Activated T-helper 1 cell treated with anti-CD3 and anti-CD28 coated beads, Interleukin-12 subunit alpha, Interleukin-12 subunit beta, Interleukin-2, Interleukin-4 antibody, amounts not matched to agents 30 ng/mL and 10 ng/mL and 1 ng/mL, durations not matched to agents 14 hours and 24 hours and 36 hours (primary cell): ENCODE results near the gene HAPSTR1. TPM values are rescaled to one million over a fixed set of nuclear protein-coding genes. Genes with fewer than 3 reads are reported as not detected.

Experiments
- DNase-seq: peaks from one replicate; pipeline ENCODE4 v3.0.0; 2021; ENCODE audit warnings: low spot score
- H3K27ac Mint-ChIP-seq: one replicate; pipeline ENCODE4 v1.8.0; 2021; ENCODE audit warnings: mild to moderate bottlenecking, mixed read lengths
- H3K27me3 Mint-ChIP-seq: one replicate; pipeline ENCODE4 v1.8.0; 2022; ENCODE audit warnings: mild to moderate bottlenecking, moderate library complexity, mixed read lengths; ENCODE audit not compliant: insufficient read depth
- H3K36me3 Mint-ChIP-seq: one replicate; pipeline ENCODE4 v1.8.0; 2021; ENCODE audit warnings: low read depth, mixed read lengths
- H3K4me1 Mint-ChIP-seq: one replicate; pipeline ENCODE4 v1.8.0; 2021; ENCODE audit warnings: low read depth, mixed read lengths
- H3K4me3 Mint-ChIP-seq: one replicate; pipeline ENCODE4 v1.8.0; 2021; ENCODE audit warnings: mild to moderate bottlenecking, moderate library complexity, mixed read lengths
- H3K9me3 Mint-ChIP-seq: one replicate; pipeline ENCODE4 v1.8.0; 2021; ENCODE audit warnings: mixed read lengths
- intact Hi-C: fragments of 100-400 bp; cut with micrococcal nuclease; formaldehyde crosslinking; loops from one replicate; pipeline ENCODE4 v1.15.1; 2024
- total RNA-seq: library from RNA; stranded (reverse); gene quantifications from 2 replicates; pipeline ENCODE4 v1.2.3, GENCODE V29; 2022

The HAPSTR1 gene
- total RNA-seq, 1 donor from 2014 or later, result 55.2 TPM

DNA sequence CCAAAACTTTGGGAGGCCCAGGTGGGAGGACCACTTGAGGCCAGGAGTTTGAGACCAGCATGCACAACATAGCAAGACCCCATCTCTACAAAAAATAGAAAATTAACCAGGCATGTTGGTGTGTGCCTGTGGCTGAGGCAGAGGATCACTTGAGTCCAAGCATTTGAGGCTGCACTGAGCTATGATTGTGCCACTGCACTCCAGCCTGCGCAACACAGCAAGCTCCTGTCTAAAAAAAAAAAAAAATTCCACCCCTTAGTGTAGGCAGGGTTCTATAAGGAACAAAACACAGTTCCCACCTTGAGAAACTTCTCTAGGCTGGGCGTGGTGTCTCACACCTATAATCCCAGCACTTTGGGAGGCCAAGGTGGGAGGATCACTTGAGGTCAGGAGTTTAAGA is 36.3 kb upstream of the HAPSTR1 start:
- Mint-ChIP-seq H3K9me3 (no peaks in the 10 kb centered on the region), H3K36me3 (no peaks in the 10 kb centered on the region), H3K4me3 (no peak overlapping the region), H3K27me3 (no peaks in the 10 kb centered on the region), H3K4me1 (no peaks in the 10 kb centered on the region), H3K27ac (no peak overlapping the region)
- DNase-seq, result no peak
- intact Hi-C loops, result no loop called here

DNA sequence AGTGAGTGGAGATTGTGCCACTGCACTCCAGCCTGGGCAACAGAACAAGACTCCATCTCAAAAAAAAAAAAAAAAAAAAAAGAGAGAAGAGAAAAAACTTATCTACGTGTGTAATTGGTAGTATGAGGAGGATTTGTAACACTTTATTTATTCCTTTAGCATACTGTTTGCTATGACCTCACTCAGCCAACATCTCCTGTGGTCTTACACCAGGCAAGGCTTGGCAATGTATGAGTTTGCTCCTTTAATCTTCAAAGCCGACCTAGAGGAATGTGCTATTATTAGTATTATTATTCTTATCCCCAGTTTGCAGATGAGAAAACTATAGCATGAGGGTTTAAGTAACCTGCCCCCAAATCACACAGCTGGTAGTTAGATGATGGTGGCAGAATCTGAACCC is 35.8 kb upstream of the HAPSTR1 start:
- intact Hi-C loops, result no loop called here
- H3K9me3 Mint-ChIP-seq, result no peaks in the 10 kb centered on the region

DNA sequence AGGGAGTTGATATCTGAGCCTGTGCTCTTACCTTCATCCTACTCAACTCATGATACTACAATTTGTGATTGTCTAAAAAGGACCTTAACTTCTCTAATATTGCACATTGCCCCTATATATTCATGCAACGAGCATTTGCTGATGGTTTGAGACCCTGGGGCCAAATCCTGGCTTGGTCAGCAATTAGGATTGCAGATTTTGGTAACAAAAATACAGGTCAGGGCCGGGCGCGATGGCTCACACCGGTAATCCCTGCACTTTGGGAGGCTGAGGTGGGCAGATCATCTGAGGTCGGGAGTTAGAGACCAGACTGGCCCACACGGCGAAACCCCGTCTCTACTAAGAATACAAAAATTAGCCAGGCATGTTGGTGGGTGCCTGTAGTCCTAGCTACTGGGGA is 35.4 kb upstream of the HAPSTR1 start:
- DNase-seq, result no peak

More for the DNA sequence above, 35.8 kb upstream of the HAPSTR1 start:
- DNase-seq, result no peak
- no peaks in the 10 kb centered on the region for H3K27me3 Mint-ChIP-seq
- H3K27ac Mint-ChIP-seq, result no peak overlapping the region
- no peaks in the 10 kb centered on the region for H3K36me3 Mint-ChIP-seq
- H3K4me1 Mint-ChIP-seq, result peaks cover 2% of the 10 kb centered on the region
- H3K4me3 Mint-ChIP-seq, result no peak overlapping the region

DNA sequence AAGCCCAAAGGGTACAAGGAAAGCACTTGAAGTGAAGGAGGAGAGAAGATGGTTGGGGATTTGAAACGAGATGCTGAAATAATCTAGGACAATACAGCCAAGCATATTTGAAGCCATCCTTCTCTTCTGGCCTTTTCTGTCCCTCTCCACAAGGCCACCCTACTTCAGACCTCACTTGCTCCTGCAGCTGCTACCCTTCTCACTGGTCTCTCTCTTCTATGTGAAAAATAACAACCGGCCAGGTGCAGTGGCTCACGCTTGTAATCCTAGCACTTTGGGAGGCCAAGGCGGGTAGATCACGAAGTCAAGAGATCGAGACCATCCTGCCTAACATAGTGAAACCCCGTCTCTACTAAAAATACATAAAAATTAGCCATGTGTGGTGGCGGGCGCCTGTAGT is 33.2 kb upstream of the HAPSTR1 start:
- intact Hi-C loops, result no loop called here
- no peak overlapping the region for H3K27ac Mint-ChIP-seq
- no peaks in the 10 kb centered on the region for H3K36me3 Mint-ChIP-seq
- H3K4me1 Mint-ChIP-seq, result peaks cover 14% of the 10 kb centered on the region
- no peak overlapping the region for H3K4me3 Mint-ChIP-seq
- DNase-seq, result no peak
- no peaks in the 10 kb centered on the region for H3K27me3 Mint-ChIP-seq
- H3K9me3 Mint-ChIP-seq, result no peaks in the 10 kb centered on the region

More for the DNA sequence above, 35.4 kb upstream of the HAPSTR1 start:
- H3K4me1 Mint-ChIP-seq, result peaks cover 6% of the 10 kb centered on the region
- no peak overlapping the region for H3K4me3 Mint-ChIP-seq
- no peaks in the 10 kb centered on the region for H3K36me3 Mint-ChIP-seq
- H3K9me3 Mint-ChIP-seq, result no peaks in the 10 kb centered on the region
- intact Hi-C loops, result no loop called here
- no peaks in the 10 kb centered on the region for H3K27me3 Mint-ChIP-seq
- H3K27ac Mint-ChIP-seq, result no peak overlapping the region

DNA sequence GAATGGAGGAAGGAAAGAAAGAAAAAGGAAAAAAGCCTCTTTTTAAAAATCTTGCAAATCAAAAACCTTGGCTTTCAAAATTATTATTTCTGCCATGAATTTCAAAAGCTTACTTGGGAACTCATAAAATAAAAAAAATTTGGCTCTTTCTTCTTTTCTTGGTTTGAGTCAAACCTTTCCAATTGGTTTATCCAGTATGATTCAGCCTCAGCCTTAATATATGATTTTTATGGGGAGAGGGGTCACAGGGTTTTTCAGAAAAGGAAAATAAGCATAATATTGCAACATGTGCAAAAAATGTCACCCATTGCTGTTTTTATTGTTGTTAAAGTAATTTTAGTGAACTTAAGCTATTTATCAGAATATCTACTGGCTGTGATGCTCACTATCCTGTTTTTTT is 31.2 kb upstream of the HAPSTR1 start:
- H3K27me3 Mint-ChIP-seq, result no peaks in the 10 kb centered on the region
- H3K4me3 Mint-ChIP-seq, result no peak overlapping the region
- H3K36me3 Mint-ChIP-seq, result no peaks in the 10 kb centered on the region
- H3K27ac Mint-ChIP-seq, result no peak overlapping the region
- H3K9me3 Mint-ChIP-seq, result no peaks in the 10 kb centered on the region
- H3K4me1 Mint-ChIP-seq, result peaks cover 14% of the 10 kb centered on the region
- intact Hi-C loops, result no loop called here
- no peak for DNase-seq

DNA sequence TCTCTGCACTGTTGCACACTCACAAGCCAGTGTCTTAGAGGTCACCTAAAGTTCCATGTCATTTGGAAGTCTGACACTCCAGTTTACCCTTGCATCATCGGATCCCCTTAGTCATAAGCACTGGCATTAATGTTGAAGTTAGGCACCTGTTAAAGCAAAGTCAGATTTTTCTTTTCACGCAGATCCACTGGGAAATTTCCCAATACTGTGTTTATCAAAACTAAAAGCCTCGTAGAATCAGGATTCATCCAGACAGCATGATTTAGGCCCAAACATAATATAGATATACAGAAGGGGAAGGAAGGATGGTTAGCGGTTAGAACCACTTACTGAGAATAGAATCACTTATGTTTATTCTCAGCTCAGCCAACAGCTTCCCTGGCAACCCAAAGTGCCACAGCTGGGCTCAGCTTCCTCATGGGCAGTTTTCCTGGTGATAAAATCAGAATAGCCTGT is 30.1 kb upstream of the HAPSTR1 start:
- intact Hi-C loops, result no loop called here
- Mint-ChIP-seq H3K4me3 (no peak overlapping the region), H3K9me3 (no peaks in the 10 kb centered on the region), H3K27ac (no peak overlapping the region), H3K27me3 (no peaks in the 10 kb centered on the region), H3K36me3 (no peaks in the 10 kb centered on the region), H3K4me1 (peaks cover 14% of the 10 kb centered on the region)
- no peak for DNase-seq

DNA sequence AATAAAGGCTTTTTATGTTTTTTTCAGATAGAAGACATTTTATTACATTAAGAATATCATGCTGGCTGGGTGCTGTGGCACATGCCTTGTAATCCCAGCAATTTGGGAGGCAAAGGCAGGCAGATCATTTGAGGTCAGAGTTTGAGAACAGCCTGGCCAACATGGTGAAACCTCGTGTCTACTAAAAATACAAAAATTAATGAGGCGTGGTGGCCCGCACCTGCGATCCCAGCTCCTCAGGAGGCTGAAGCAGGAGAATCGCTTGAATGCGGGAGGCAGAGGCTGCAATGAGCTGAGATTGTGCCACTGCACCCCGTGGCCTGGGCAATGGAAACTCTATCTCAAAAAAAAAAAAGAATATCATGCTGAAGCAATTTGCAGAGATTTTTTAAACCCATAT is 29.1 kb upstream of the HAPSTR1 start:
- H3K9me3 Mint-ChIP-seq, result no peaks in the 10 kb centered on the region
- no peak overlapping the region for H3K4me3 Mint-ChIP-seq
- H3K36me3 Mint-ChIP-seq, result no peaks in the 10 kb centered on the region
- peaks cover 14% of the 10 kb centered on the region for H3K4me1 Mint-ChIP-seq
- H3K27ac Mint-ChIP-seq, result no peak overlapping the region
- intact Hi-C loops, result no loop called here
- no peaks in the 10 kb centered on the region for H3K27me3 Mint-ChIP-seq
- no peak for DNase-seq

DNA sequence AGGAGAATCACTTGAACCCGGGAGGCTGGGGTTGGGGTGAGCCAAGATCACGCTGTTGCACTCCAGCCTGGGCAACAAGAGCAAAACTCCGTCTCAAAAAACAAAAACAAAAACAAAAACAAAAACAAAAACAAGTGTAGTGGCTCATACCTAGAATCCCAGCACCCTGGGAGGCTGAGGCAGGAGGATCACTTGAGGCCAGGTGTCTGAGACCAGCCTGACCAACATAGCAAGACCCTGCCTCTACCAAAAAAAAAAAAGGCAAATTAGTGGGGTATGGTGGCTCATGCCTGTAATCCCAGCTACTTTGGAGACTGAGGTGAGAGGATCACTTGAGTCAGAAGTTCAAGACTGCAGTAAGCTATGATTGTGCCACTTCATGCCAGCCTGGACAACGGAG is 26.4 kb upstream of the HAPSTR1 start:
- no peak overlapping the region for H3K4me3 Mint-ChIP-seq
- H3K27ac Mint-ChIP-seq, result no peak overlapping the region
- peaks cover 23% of the 10 kb centered on the region for H3K4me1 Mint-ChIP-seq
- H3K27me3 Mint-ChIP-seq, result no peaks in the 10 kb centered on the region
- no peak for DNase-seq
- peaks cover 2% of the 10 kb centered on the region for H3K36me3 Mint-ChIP-seq
- intact Hi-C loops, result no loop called here
- H3K9me3 Mint-ChIP-seq, result peaks cover 9% of the 10 kb centered on the region

DNA sequence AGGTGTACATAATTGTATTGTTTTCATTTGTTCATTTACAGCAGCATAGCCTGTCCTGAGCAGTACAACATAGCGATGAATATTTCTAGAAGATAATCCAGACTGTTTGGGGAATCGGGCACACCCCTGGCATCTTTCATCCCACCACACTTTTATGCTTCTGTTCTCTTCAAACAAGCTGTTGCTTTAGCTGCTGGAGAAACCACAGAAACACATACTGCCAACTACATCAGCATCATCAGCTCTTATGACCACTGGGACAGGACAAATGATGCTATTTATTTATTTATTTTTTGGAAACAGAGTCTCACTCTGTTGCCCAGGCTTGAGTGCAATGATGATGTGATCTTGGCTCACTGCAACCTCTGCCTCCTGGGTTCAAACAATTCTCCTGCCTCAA is 22.6 kb upstream of the HAPSTR1 start:
- H3K36me3 Mint-ChIP-seq, result peaks cover 2% of the 10 kb centered on the region
- DNase-seq, result no peak
- H3K4me3 Mint-ChIP-seq, result no peak overlapping the region
- H3K9me3 Mint-ChIP-seq, result peaks cover 13% of the 10 kb centered on the region
- H3K27ac Mint-ChIP-seq, result peak overlapping the region; percentile 48
- H3K4me1 Mint-ChIP-seq, result peaks cover 20% of the 10 kb centered on the region
- H3K27me3 Mint-ChIP-seq, result no peaks in the 10 kb centered on the region
- intact Hi-C loops, result loop anchor here (1.0 kb wide), 3 partner anchors 10 to 22 kb away; partner anchors contain the start of gene HAPSTR1

DNA sequence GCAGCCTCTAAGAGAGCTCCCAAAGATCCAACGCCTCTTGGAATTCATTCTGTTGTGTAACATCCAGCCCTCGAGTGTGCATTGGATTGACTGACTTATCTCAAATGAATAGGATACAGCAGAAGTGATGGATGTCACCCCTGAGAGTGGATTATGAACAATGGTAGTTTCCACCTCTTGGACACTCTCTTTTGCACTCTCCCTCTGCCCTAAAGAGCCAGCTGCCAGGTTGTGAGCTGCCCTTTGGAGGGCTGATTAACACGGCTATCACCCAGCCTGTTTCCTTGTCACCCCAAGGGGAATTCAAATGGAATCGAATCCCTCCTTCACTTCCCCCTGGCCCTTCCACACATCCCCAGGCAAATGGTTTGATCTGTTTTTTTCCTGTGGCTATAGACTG is 21.2 kb upstream of the HAPSTR1 start:
- H3K27ac Mint-ChIP-seq, result no peak overlapping the region
- H3K4me3 Mint-ChIP-seq, result no peak overlapping the region
- no peaks in the 10 kb centered on the region for H3K27me3 Mint-ChIP-seq
- H3K9me3 Mint-ChIP-seq, result peaks cover 13% of the 10 kb centered on the region
- peaks cover 2% of the 10 kb centered on the region for H3K36me3 Mint-ChIP-seq
- intact Hi-C loops, result no loop called here
- no peak for DNase-seq
- peaks cover 20% of the 10 kb centered on the region for H3K4me1 Mint-ChIP-seq

DNA sequence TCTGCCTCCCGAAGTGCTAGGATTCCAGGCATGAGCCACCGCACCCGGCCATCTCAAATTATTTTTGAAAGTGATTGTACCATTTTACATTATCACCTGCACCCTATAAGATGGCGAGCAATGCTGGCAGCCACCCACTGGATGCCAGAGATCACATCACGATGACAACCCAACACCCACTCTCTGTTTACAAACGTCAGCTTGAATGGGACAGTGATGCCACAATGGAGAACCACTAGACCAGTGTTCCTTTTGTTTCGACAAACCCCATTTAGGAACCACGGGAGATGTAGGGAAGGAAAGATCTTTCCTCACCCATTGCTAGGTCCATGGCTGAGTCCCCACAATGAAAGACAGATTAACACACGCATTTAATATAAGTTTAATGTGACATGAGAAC is 20.1 kb upstream of the HAPSTR1 start:
- intact Hi-C loops, result no loop called here
- Mint-ChIP-seq H3K27ac (no peak overlapping the region), H3K4me3 (no peak overlapping the region), H3K36me3 (peaks cover 2% of the 10 kb centered on the region), H3K27me3 (no peaks in the 10 kb centered on the region), H3K4me1 (peaks cover 23% of the 10 kb centered on the region), H3K9me3 (peaks cover 13% of the 10 kb centered on the region)
- DNase-seq, result no peak

DNA sequence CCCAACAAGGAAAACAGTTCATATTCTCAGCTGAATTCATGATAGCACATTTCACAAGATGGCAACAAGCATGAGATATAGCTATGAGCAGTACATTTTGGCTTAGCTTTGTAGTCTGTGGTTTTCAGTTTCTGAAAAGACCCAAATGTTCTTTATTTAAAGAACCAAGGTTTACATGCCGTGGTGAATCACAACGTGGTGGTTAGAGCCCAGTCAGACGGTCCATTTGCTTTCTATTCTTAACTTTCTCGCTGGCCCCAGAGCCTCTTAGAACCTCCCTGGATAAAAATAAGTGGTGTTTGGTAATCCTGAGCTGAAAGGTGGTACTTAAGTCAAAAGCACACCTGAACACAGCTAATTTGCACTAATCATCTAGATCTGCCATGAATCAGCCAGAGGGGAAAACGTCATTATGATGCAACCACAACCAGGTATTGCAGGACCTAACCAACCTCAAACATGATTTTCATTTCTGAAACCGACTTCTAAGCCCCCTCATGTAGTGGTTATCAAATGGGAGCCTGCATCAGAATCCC is 18.6 kb upstream of the HAPSTR1 start:
- H3K36me3 Mint-ChIP-seq, result peaks cover 8% of the 10 kb centered on the region
- DNase-seq, result no peak
- H3K4me1 Mint-ChIP-seq, result peaks cover 34% of the 10 kb centered on the region
- intact Hi-C loops, result loop anchor here (2.0 kb wide), 2 partner anchors 18 to 26 kb away; partner anchors contain the start of gene HAPSTR1
- H3K4me3 Mint-ChIP-seq, result no peak overlapping the region
- H3K9me3 Mint-ChIP-seq, result peaks cover 21% of the 10 kb centered on the region
- H3K27ac Mint-ChIP-seq, result peak overlapping the region; percentile 73
- no peaks in the 10 kb centered on the region for H3K27me3 Mint-ChIP-seq

DNA sequence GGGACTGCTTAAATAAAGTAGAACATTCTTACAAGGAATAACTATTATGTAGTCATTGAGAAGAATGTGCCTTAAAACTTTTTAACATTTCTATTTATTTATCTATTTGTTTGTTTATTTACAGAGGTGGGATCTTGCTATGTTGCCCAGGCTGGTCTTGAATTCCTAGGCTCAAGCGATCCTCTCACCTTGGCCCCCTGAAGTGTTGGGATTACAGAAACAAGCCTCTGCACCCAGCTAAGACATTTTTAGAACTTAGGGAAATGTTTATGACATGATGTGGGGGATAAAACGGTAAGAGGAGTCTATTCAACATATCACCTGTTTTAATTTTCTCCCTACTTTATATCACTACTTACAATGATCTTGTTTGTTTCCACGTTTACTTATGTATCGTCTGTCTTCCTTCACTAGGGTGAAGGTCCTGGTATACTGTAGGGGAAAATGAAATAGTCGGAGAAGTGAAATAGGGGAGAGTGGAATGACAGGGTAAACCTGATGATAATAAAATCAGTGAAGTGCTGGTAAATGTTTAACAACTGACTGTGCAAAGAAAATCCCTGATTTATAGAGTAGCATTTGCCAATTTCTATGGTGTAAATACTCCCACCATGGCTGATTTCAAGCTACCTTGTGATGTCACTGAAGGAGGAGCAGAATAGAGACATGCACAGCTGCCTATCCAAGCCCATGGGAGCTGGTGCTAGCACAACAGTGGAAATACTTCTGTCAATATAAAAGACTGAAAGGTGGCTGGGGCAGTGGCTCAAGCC is 16.0 kb upstream of the HAPSTR1 start:
- Mint-ChIP-seq H3K9me3 (peaks cover 18% of the 10 kb centered on the region), H3K27ac (no peak overlapping the region), H3K4me1 (peaks cover 39% of the 10 kb centered on the region), H3K4me3 (no peak overlapping the region), H3K27me3 (no peaks in the 10 kb centered on the region), H3K36me3 (peaks cover 13% of the 10 kb centered on the region)
- DNase-seq, result no peak
- intact Hi-C loops, result no loop called here
